Neural progenitor cell (in vitro differentiated cells): Measurements from ENCODE around the gene PTTG1IP2. TPM values are rescaled to one million over a fixed set of nuclear protein-coding genes. Genes with fewer than 3 reads are reported as not detected.

Experiments
- DNase-seq: peaks from one replicate; pipeline ENCODE4 v3.0.0-alpha.2; 2016; ENCODE audit warnings: low spot score
- H2AFZ ChIP-seq: fragments of 200-600 bp; sonication (generic); replicated peaks from 2 replicates; pipeline ENCODE4 v1.6.1; 2016; ENCODE audit warnings: antibody characterized with exemption
- H3F3A ChIP-seq: fragments of 200-600 bp; sonication (generic); 2 replicates; pipeline ENCODE4 v1.6.1; 2016; ENCODE audit warnings: antibody characterized with exemption, low read depth
- H3K27ac ChIP-seq: fragments of 200-600 bp; sonication (generic); 2 replicates; pipeline ENCODE4 v1.5.1; 2016; ENCODE audit warnings: mild to moderate bottlenecking
- H3K27me3 ChIP-seq: fragments of 200-600 bp; sonication (generic); 2 replicates; pipeline ENCODE4 v1.6.1; 2016; ENCODE audit warnings: mild to moderate bottlenecking, moderate library complexity
- H3K36me3 ChIP-seq: fragments of 200-600 bp; sonication (generic); 2 replicates; pipeline ENCODE4 v1.5.1; 2016
- H3K4me1 ChIP-seq: fragments of 200-600 bp; sonication (generic); 2 replicates; pipeline ENCODE4 v1.6.1; 2016; ENCODE audit warnings: mixed run types
- H3K4me2 ChIP-seq: fragments of 200-600 bp; sonication (generic); 2 replicates; pipeline ENCODE4 v1.6.1; 2016
- H3K4me3 ChIP-seq: fragments of 200-600 bp; sonication (generic); 2 replicates; pipeline ENCODE4 v1.5.1; 2016
- H3K79me2 ChIP-seq: fragments of 200-600 bp; sonication (generic); 2 replicates; pipeline ENCODE4 v1.6.1; 2016; ENCODE audit warnings: low read depth
- H3K9ac ChIP-seq: fragments of 200-600 bp; sonication (generic); 2 replicates; pipeline ENCODE4 v1.6.1; 2016
- H3K9me3 ChIP-seq: fragments of 200-600 bp; sonication (generic); 2 replicates; pipeline ENCODE4 v1.5.1; 2016; ENCODE audit warnings: low read depth
- H4K20me1 ChIP-seq: fragments of 200-600 bp; sonication (generic); 2 replicates; pipeline ENCODE4 v1.6.1; 2016; ENCODE audit warnings: low read depth
- H3K27ac Mint-ChIP-seq: 3 replicates; pipeline ENCODE4 v1.8.0; 2021; ENCODE audit warnings: mixed read lengths
- H3K27me3 Mint-ChIP-seq: 2 replicates; pipeline ENCODE4 v1.8.0; 2022; ENCODE audit warnings: low read depth, mild to moderate bottlenecking, inconsistent platforms, moderate library complexity, mixed read lengths; ENCODE audit not compliant: insufficient read depth
- H3K36me3 Mint-ChIP-seq: 3 replicates; pipeline ENCODE4 v1.8.0; 2021; ENCODE audit warnings: mixed read lengths
- H3K4me1 Mint-ChIP-seq: 3 replicates; pipeline ENCODE4 v1.8.0; 2021; ENCODE audit warnings: mixed read lengths
- H3K4me3 Mint-ChIP-seq: 3 replicates; pipeline ENCODE4 v1.8.0; 2021; ENCODE audit warnings: mild to moderate bottlenecking, moderate library complexity, mixed read lengths
- H3K9me3 Mint-ChIP-seq: 3 replicates; pipeline ENCODE4 v1.8.0; 2020; ENCODE audit warnings: mixed read lengths
- CTCF ChIP-seq: fragments of 200-600 bp; sonication (generic); IDR thresholded peaks from 2 replicates; pipeline ENCODE4 v1.5.1; 2017; ENCODE audit warnings: antibody characterized with exemption, mild to moderate bottlenecking
- EZH2 ChIP-seq: fragments of 200-600 bp; sonication (generic); IDR thresholded peaks from 2 replicates; pipeline ENCODE4 v1.6.1; 2017; ENCODE audit warnings: antibody characterized with exemption, mild to moderate bottlenecking, moderate library complexity
- EZH2phosphoT487 ChIP-seq: fragments of 200-600 bp; sonication (generic); IDR thresholded peaks from 2 replicates; pipeline ENCODE4 v1.6.1; 2017; ENCODE audit warnings: antibody characterized with exemption
- total RNA-seq: library from RNA; depleted of rRNA; stranded (reverse); fragments of >200 nt; gene quantifications from 2 replicates; pipeline ENCODE4 v1.2.3, GENCODE V29; 2015; ENCODE audit warnings: low replicate concordance

The PTTG1IP2 gene
- total RNA-seq, 1 donor from 2014 or later, result not detected

GRCh38 chr7:90483251-90483650, 13.8 kb downstream of the PTTG1IP2 start:
- Mint-ChIP-seq H3K27me3 (peaks cover 2% of the 10 kb centered on the region), H3K4me1 (peaks cover 21% of the 10 kb centered on the region), H3K27ac (peak overlapping the region; percentile 72), H3K4me3 (no peak overlapping the region), H3K36me3 (no peaks in the 10 kb centered on the region), H3K9me3 (no peaks in the 10 kb centered on the region)
- H4K20me1 ChIP-seq, result no peaks in the 10 kb centered on the region
- H3K4me2 ChIP-seq, result peak overlapping the region; percentile 19
- H3K4me3 ChIP-seq, result no peak overlapping the region
- no peaks in the 10 kb centered on the region for H3K9me3 ChIP-seq
- H3K27ac ChIP-seq, result peak overlapping the region; percentile 7
- TF ChIP-seq CTCF (no peak), EZH2 (no peak), EZH2phosphoT487 (no peak)
- no peak overlapping the region for H3K9ac ChIP-seq
- H3K79me2 ChIP-seq, result no peaks in the 10 kb centered on the region
- H3K36me3 ChIP-seq, result no peaks in the 10 kb centered on the region
- peak overlapping the region; percentile 77 for H2AFZ ChIP-seq
- peaks cover 4% of the 10 kb centered on the region for H3F3A ChIP-seq
- peaks cover 18% of the 10 kb centered on the region for H3K4me1 ChIP-seq
- H3K27me3 ChIP-seq, result no peaks in the 10 kb centered on the region
- DNase-seq, result no peak

GRCh38 chr7:90484706-90485105, 15.3 kb downstream of the PTTG1IP2 start:
- H3K27ac Mint-ChIP-seq, result no peak overlapping the region
- no peak for DNase-seq

GRCh38 chr7:90485734-90486316, 16.4 kb downstream of the PTTG1IP2 start:
- no peak for DNase-seq
- Histone ChIP-seq H3K9me3 (no peaks in the 10 kb centered on the region), H3K27me3 (no peaks in the 10 kb centered on the region), H3K36me3 (no peaks in the 10 kb centered on the region), H3K4me1 (peaks cover 18% of the 10 kb centered on the region), H4K20me1 (no peaks in the 10 kb centered on the region), H3K4me2 (no peak overlapping the region), H3K9ac (no peak overlapping the region), H3K79me2 (no peaks in the 10 kb centered on the region), H2AFZ (no peak overlapping the region), H3F3A (peaks cover 4% of the 10 kb centered on the region), H3K27ac (no peak overlapping the region), H3K4me3 (no peak overlapping the region)
- H3K27me3 Mint-ChIP-seq, result peaks cover 5% of the 10 kb centered on the region
- H3K36me3 Mint-ChIP-seq, result no peaks in the 10 kb centered on the region
- H3K4me1 Mint-ChIP-seq, result peaks cover 19% of the 10 kb centered on the region
- no peak overlapping the region for H3K27ac Mint-ChIP-seq
- no peak for TF ChIP-seq EZH2phosphoT487
- TF ChIP-seq EZH2, result no peak
- no peak for TF ChIP-seq CTCF
- H3K4me3 Mint-ChIP-seq, result no peak overlapping the region
- H3K9me3 Mint-ChIP-seq, result no peaks in the 10 kb centered on the region

More at GRCh38 chr7:90484706-90485105, 15.3 kb downstream of the PTTG1IP2 start:
- H3K4me1 ChIP-seq, result peaks cover 18% of the 10 kb centered on the region
- H3K4me3 ChIP-seq, result no peak overlapping the region
- Mint-ChIP-seq H3K36me3 (no peaks in the 10 kb centered on the region), H3K9me3 (no peaks in the 10 kb centered on the region), H3K4me1 (peaks cover 19% of the 10 kb centered on the region), H3K4me3 (no peak overlapping the region), H3K27me3 (peaks cover 2% of the 10 kb centered on the region)
- H3K4me2 ChIP-seq, result no peak overlapping the region
- H3K36me3 ChIP-seq, result no peaks in the 10 kb centered on the region
- no peak overlapping the region for H3K9ac ChIP-seq
- no peaks in the 10 kb centered on the region for H3K9me3 ChIP-seq
- no peak overlapping the region for H2AFZ ChIP-seq
- no peaks in the 10 kb centered on the region for H4K20me1 ChIP-seq
- no peak for TF ChIP-seq CTCF
- H3F3A ChIP-seq, result peaks cover 4% of the 10 kb centered on the region
- H3K27me3 ChIP-seq, result no peaks in the 10 kb centered on the region
- H3K79me2 ChIP-seq, result no peaks in the 10 kb centered on the region
- no peak overlapping the region for H3K27ac ChIP-seq
